DMS 273 treated with DMSO at 0.1 percent for 48 hours (cell line): ENCODE measurements around the gene HSD17B1.

Experiments used
- DNase-seq: peaks from one replicate; lab custom pipeline; 2025; lab: John Stamatoyannopoulos, UW

The HSD17B1 gene

DNA sequence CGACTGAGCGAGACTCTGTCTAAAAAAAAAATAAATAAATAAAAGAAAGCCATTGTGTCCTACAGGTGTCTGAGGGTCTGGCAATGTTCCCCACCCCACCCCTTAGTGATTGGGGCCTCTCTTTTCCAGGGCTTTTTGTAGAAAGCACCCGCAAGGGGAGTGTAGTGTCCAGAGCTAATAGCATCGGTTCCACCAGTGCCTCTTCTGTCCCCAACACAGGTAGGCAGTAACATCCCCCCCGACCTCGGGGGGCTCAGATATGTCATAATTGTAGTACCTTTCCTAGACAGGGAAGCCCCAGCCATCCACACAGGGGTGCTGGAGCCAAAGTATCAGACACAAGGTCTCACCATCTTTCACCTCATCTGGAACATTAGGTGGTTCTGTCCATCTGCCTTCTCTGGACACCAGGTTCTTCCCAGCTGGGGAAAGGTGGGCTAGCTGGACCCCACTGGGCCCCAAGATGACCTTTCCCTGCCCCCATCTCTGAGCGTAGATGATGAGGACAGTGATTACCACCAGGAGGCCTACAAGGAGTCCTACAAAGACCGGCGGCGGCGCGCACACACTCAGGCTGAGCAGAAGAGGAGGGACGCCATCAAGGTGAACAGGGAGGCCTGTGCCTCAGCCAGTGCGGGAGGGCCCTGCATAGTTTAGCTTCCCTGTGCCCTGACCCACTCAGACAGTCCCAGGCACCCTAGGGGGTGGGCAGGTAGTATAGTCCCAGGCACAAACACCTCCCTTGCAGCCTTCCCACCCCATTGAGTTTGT lies 15.8 kb downstream of the HSD17B1 start:
- DNase-seq, result no peak

DNA sequence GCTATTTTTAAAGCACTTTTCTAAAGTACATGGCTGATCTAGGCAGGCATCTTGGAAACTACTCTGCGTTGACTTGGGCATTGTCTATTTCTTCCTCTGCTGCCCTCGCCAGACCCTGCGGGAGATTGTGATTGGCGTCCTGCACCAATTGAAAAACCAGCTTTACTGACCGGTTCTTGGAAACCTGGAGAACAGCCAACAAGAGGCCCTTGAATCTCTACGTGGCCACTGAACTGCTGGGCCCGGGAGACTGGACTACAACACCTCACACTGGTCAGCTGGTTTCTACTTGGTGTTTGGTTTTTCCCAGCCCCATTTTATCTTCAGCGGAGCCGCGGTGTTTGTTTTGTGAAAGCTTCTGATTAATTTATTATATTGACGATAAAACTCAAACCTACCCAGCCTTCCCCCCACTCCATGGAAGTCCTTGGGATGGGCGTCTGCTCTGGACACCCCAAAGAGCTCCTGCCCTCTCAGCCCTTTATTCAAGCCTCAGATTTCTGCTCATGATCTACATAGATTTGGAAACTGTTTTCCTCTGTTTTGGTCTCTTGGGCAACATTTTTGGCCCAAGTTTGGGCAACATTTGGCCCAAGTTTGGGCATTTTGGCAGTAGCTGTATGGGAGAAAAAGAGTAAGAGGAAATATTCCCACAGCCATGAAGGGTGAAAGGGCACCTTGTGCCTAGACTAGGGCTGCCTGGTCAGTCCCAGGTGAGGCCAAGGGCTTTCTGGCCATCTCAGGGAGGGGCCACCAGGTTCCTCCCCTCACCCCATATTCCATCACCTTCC lies 18.9 kb downstream of the HSD17B1 start:
- DNase-seq, result no peak

DNA sequence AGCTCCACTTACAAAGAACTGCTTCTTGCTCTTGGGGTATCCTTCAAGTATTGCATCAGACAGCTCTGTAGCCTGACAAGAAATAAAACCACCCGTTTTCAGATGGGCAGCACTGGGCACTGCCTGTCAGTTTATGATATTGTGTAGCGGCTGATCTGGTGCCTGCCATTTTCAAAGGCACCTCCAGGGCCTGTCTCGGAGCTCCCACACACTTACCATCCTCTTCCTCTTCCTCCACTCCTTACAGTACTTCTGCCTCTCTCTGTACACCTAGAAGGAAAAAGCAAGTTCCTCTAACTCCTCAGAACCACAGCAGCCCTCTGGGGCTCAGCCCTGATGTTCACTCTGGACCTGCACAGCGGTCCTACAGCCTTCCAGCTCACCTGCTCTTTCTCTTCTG lies 20.4 kb downstream of the HSD17B1 start:
- no peak for DNase-seq

DNA sequence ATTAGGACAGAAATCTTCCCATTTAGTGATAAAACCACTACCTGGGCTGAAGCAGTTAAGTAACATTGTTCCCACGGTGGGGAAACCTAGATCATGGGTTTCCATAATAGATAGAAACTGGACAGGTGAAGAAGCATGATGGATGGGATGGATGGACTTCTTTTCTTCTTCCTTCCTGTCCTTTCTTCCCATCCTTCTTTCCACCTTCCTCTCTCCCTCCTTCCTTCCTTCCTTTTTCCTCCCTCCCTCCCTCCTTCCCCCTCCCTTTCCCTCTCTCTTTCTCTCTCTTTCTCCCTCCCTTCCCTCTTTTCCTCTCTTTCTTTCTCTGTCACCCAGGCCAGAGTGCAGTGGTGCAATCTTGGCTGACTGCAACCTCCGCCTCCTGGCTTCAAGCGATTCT lies 21.7 kb downstream of the HSD17B1 start:
- no peak for DNase-seq

DNA sequence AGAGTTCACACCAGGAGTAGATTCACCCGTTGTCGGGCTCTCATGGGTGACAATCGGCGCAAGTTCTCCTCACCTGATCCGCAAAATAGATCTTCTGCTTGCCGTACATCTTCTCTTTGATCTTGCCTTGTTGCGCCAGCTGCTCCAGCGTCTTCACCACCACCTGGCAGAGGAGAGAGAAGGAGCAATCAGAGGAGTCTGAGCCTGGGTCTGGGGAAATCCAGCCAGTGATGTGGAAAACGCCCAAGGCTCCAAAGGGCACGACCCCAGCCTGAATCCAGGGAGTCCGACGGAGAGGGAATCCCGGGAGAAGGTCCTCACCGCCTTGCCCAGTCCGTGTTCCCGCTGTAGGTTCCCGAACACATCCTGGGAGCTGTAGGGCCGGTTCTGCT lies 24.4 kb downstream of the HSD17B1 start:
- no peak for DNase-seq

DNA sequence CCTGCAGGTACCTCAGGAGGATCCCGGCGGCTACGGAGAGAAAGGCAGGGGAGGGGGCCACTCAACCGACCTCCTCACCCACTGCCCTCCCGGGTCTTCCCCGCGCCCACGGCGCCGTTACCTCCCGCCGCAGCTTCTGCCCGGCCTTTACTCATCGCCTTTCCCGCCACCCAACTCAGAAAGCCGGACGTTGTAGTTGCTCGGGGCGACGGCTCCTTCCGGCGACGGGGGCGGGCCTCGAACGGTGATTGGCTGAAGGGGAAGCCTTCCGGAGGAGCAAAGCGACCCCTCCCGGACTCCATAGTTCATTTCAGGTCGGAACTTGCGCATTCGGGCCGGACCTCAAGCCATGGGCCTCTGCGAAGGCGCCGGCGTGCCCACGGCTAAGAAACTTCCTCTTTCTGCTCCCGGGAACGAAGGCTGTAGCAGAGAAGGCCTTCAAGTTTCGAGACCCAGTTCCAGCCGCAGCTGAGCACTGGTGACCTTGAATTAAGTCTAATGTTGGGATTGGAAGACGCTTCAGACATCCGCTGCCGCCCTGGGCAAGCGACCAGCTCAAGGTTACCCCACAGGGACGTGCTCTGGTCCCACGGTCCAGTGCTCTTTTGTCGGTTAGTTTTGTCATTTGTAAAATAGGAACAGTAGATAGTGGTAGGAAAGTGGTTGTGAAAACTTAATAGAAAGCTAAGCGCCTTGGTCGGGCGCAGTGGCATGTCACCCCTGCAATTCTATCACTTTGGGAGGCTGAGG lies 25.0 kb downstream of the HSD17B1 start, which contains the start of gene PSMC3IP:
PSMC3IP (minus strand) TSS at position 198 of the 750 bp plus-strand sequence; CDS start at position 155, 43 bp downstream.
- peak; percentile 83 for DNase-seq

DNA sequence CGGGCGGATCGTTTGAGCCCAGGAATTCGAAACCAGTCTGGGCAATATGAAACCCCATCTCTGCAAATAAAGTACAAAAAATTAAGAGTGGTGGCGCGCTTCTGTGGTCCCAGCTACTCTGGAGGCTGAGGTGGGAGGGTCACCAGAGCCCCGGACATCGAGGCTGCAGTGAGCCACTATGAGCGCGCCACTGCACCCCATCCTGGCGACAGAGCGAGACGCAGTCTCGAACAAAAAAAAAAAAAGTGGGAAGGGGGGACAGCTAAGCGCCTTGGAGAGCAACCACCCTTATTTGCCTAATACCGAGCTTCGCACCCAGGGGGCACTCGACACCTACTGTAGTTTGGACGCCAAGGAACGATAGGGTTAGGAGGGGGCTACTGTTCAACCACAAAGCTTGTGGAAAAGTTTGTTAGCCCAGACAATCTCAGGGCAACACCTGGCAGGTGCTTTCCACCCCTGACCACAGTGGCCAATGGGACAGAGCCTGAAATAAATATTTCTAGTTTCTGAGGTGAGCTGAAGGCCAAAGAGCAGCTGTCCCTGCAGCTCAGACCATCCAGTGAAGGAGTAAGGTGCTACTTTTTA lies 25.7 kb downstream of the HSD17B1 start:
- DNase-seq, result peak; percentile 54

DNA sequence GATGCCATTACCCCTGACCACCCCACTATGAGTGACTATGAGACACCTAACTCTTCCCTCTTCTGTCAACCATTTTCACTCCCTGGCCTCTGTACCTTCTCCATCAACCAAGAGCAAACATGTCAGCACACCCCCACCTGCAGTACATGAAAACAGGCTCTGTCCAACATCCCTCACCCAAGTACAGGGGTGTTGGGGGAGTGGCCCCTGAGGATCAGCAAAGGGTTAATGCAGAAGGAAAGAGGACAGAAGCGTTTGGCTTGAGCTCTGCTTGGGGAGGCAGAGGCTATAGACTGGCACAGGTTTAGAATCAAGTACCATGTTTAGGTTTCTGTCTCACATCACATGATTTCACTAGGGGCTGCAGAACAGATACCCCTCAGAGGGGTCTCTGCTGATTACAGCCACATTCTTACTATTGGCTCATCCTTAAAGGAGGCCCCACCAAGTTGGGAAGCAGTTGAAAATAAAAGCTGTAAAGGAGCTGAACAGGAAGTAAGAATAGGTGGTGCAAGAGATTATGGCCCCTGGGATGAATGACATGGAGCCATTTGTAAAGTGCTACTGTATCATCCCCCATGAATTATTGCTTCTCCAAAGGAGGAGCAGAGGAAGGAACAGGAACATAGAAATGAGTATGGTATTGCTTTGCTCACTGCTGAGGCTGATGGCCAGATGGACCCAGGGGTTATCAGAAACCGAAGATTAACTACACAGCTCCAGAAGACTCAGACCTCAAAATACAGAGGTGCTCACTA lies 27.2 kb downstream of the HSD17B1 start:
- DNase-seq, result no peak

DNA sequence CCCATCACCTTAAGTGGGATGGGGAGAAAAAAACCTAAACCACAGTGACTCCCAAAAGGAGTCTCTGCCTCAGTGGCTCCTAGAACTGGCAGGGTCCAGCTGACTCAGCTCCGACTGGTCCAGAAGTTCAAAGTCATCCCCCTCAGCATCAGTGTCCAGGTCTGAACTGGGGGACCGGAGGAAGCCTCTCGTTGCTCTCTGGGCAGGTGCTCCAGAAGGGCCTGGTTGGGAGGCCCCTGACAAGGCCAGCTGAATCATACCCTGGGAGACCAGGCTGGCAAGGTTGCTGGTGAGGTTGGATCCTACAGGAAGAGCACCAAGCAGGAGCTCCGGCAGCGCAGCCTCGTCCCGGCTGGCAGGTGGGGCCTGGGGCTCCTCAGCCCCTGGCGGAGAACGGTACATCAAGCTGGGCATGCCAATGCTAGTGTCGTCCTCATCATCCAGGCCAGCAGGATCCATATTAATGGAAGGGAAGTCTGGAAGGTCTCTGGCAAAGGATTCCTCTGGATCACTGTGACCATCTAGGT lies 29.1 kb downstream of the HSD17B1 start:
- DNase-seq, result no peak

DNA sequence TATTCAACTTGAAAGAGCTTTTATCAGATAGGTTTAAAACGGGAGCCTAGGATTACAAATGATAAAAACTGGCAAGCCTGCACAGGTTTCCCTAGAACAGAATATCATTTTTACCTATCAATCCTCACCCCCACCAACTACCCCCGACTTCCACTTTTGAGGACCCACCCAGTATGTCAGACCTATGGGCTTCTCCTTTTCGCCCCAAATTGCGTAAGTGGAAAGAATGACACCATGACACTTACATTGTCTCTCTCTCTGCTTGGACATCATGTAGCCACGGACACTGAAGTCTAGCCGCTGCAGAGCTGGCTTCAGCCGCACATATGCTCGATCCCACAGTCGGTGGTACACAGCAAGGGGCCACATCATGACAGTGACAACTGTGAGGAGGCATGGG lies 32.2 kb downstream of the HSD17B1 start:
- DNase-seq, result no peak

DNA sequence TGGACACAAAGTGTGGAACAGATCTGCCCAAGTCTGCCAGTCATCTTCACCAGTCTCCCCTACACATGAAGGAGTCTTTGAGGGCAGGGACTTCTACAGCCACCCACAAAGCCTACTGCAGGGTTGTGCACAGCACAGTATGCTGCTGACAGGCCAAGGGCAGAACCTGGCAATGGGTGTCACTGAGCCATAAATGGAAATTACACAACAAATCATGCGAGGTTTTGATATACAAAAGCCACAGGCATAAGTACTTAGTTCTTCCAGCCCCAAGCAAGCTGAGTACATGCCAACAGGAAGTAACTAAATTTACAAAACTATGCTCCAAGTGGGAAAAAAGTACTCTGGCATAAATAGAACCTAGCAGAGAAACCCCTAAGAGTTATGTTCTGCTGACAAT lies 32.6 kb downstream of the HSD17B1 start:
- no peak for DNase-seq

DNA sequence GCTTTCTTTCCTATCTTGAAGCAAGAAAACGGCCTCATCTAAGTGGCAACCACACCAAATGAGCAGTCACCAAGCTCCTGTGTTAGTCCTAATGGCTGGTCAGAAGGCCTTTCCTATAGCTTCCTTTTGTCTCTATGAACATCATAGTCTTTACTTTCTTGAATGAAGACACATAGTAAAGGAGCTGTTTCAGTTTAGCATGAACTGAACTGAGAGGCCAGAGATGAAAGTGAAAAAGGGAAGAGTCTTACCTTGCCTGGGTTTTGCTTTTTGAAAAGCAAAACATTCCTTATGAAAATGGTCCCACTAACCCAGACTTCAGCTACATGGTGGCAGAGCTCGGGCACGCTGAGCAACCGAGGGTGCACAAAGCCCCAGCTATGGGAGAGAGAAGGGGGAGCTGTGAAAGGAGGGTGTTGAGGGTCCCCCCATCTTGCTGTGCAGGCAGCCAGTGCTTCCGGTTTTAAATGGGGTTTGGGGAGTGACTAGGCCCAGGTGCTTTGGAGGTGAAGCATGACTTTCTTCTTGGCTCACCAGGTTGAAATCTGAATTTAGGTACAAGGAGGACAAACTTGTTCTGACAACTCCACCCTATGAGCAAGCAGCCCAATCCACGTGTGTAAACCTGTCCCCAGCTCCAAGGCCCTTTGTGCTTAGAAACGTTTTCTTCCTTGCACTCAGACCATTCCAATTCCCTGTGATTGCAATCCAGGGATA lies 33.9 kb downstream of the HSD17B1 start:
- no peak for DNase-seq

DNA sequence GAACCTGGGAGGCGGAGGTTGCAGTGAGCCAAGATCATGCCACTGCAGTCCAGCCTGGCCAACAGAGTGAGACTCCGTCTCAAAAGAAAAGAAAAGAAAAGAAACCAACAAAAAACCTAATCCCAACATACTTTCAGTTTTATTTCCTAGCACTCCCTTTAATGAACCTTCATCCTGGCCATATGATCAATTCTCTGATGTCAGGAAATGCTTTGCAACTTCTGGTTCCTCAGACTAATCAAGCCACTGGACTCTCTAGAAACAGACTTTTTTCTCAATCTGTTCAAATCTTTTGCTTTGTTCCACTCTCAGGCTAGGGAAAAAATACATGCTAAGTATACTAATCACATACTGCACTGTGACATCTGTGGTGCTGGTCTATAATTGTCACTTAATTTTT lies 38.2 kb downstream of the HSD17B1 start:
- no peak for DNase-seq

DNA sequence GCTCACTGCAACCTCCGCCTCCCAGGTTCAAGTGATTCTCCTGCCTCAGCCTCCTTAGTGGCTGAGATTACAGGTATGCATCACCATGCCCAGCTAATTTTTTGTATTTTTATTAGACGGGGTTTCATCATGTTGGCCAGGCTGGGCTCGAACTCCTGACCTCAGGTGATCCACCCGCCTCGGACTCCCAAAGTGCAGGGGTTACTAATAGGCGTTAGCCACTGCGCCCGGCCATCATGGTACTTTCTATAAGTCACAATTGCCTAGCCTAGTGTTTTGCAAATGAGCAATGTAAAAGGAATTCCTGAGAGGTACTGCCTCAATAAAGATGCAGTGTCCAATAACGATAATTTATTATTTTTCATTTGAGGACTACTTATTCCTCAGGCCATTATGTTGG lies 38.7 kb downstream of the HSD17B1 start:
- no peak for DNase-seq

DNA sequence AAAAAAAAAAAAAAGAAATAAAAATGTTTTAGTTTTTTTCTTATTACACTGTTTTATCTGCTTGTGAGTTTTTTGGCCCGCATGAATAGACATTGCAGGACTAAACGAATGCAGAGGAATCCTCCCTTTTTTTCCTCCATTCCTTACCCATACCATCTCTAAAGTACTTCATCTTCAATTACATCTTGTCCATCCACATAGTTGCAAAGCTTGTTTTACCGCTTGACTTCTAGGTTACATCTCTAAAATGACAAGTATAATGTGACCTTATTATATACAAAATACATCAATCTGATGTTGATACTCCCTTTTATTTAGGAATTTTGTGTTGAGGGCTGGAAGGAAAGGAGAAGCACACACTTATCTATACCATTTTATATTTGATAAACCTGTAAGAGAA lies 43.7 kb downstream of the HSD17B1 start:
- DNase-seq, result no peak

DNA sequence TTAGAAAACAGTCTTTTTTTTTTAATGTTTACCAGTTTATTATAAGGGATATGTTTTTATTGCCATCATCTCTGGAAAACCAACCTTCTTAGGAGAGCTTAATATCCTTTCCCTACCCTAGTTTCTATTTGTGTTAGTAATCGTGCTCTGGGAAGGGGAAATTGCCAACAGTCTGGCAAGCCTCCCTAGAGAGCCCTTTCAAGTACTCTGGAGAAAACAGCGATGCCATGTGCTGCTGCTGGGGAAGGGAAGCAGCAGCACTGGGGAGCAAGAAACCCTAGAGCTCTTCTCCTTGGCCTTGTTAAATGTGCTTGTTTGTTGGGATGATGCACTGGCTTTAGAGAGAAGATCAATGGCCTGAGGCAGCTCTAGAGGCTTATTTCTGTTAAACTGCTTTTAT lies 46.2 kb downstream of the HSD17B1 start:
- peak; percentile 61 for DNase-seq

DNA sequence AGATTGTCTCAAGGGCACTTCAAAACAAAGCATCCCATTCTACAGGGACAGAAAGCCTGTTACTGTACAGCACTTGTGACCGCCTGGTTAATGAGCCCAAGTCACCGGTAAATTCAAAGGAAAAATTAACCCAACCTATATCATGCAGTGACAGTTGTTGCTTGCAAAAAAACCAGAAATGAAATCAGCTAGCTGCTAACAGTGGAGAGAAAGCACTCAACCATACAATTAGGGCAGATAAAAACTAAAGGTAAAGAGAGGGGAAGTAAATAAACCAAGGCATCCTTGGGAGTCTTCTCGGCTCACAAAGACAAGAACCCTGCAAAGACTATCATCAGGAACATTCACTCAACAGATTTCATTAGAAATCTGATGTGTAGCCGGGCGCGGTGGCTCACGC lies 50.6 kb downstream of the HSD17B1 start:
- no peak for DNase-seq
